H1 (cell line): Measurements from ENCODE around the gene NECTIN1. TPM values are rescaled to one million over a fixed set of nuclear protein-coding genes. Genes with fewer than 3 reads are reported as not detected.

Experiments
- CREB1 ChIP-seq: IDR thresholded peaks from 2 replicates; pipeline ENCODE4 v1.6.1; 2012; ENCODE audit warnings: inconsistent platforms
- GTF2F1 ChIP-seq: IDR thresholded peaks from 2 replicates; pipeline ENCODE4 v1.6.1; 2012; ENCODE audit warnings: low read depth, low read length, improper control_type of control experiment, borderline replicate concordance
- KDM5A ChIP-seq: fragments of 200-600 bp; IDR thresholded peaks from 2 replicates; pipeline ENCODE4 v1.7.1; 2012; ENCODE audit warnings: mild to moderate bottlenecking, low read length, inconsistent platforms, mixed read lengths
- SP2 ChIP-seq: IDR thresholded peaks from 2 replicates; pipeline ENCODE4 v1.6.1; 2012; ENCODE audit warnings: mild to moderate bottlenecking, low read length, inconsistent platforms
- TCF12 ChIP-seq: IDR thresholded peaks from 2 replicates; pipeline ENCODE4 v1.6.1; 2011; ENCODE audit warnings: low read depth, mild to moderate bottlenecking, low read length
- TEAD4 ChIP-seq: IDR thresholded peaks from 2 replicates; pipeline ENCODE4 v1.6.1; 2012; ENCODE audit warnings: low read depth, low read length, inconsistent platforms, mixed read lengths
- polyA plus RNA-seq, 7 experiments: library from polyadenylated mRNA; depleted of rRNA in 3 of 7; stranded (reverse) in 5 of 7; unstranded in 2 of 7; fragments of >200 nt in 5 of 7; fragments of 200-250 nt in 2 of 7; gene quantifications; 1 replicate in 5 of 7; 2 replicates in 1 of 7; 4 replicates in 1 of 7; pipeline versions ENCODE4 v1.2.1 to v1.2.3, GENCODE V29; 2011 to 2013; ENCODE audit warnings: missing spikeins in 2 of 7, mixed read lengths in 2 of 7
- total RNA-seq: library from RNA; stranded (reverse); fragmentation: NEBNext Ultra II Directional; extraction: Animal tissue kit (Norgen Biotek cat#: 25700); gene quantifications from 2 replicates; pipeline ENCODE4 v1.2.1, GENCODE V29; 2021

Gene NECTIN1
- total and polyA plus RNA-seq, 2 of the 8 experiments (the other 6 are each of a cell fraction or from before 2014, with no cell fraction given) = 43.2 to 97.7 TPM

DNA sequence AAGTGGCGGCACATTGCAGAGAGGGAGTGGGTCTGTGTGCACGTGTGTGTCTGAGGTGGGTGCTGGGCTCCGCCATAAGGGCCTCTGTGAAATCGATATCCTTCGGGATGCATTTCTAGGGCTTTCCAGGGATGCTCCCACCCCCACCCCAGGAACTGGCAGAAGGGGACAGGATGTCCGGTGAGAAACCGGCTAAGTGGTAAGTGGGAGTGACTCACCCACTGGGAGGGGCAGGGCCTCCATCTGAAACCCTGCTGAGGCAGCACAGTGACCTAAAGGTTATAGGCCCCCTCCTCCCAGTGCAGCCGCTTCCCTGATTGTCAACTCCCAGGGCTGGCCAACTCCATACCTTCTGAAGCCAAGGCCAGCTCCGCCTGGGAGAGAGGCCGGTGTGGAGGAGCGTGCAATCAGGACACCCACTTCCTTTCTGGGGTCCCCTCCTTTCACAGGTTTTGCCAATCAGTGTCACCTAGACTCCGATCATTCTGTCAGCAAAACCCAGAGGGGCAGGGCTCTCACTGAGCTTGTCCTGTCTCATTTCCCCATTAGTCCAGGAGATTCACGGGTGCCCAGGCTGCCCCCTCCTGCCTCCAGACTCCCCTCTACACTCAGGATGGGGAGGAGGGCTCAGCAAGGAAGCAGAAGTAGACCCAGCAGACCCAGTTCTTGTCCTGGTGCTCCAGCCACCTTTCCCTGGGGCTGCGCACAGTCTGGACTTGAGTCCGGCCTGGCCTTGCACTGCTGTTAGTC lies 44.5 kb downstream of the NECTIN1 start (continued):
- no peak for TF ChIP-seq KDM5A
- TF ChIP-seq CREB1 = no peak
- no peak for TF ChIP-seq GTF2F1
- no peak for TF ChIP-seq TCF12
- no peak for TF ChIP-seq TEAD4
- TF ChIP-seq SP2 = no peak
